GM23338 (cell line): ENCODE results near the gene KLHL6. TPM values are rescaled to one million over a fixed set of nuclear protein-coding genes. Genes with fewer than 3 reads are reported as not detected.

Source experiments
- ATAC-seq: fragments of 200-7000 bp; cut with Tn5 transposase; 3 replicates; pipeline ENCODE4 v1.9.1; 2020
- DNase-seq: peaks from one replicate; pipeline ENCODE4 v3.0.0-alpha.2; 2015; ENCODE audit warnings: low spot score
- H2AFZ ChIP-seq: fragments of 200-600 bp; sonication (generic); 2 replicates; pipeline ENCODE4 v1.8.0; 2016; ENCODE audit warnings: antibody characterized with exemption, mild to moderate bottlenecking, moderate library complexity
- H3F3A ChIP-seq: fragments of 200-600 bp; sonication (generic); replicated peaks from 2 replicates; pipeline ENCODE4 v1.8.0; 2017; ENCODE audit warnings: antibody characterized with exemption, mixed run types, low read depth
- H3K27ac ChIP-seq: fragments of 200-600 bp; sonication (generic); 2 replicates; pipeline ENCODE4 v1.6.1; 2016; ENCODE audit warnings: low read depth
- H3K27me3 ChIP-seq: fragments of 200-600 bp; sonication (generic); 2 replicates; pipeline ENCODE4 v1.8.0; 2016; ENCODE audit warnings: mild to moderate bottlenecking, mixed run types, moderate library complexity; ENCODE audit not compliant: insufficient read depth
- H3K36me3 ChIP-seq: fragments of 200-600 bp; sonication (generic); 2 replicates; pipeline ENCODE4 v1.8.0; 2016; ENCODE audit warnings: mild to moderate bottlenecking; ENCODE audit not compliant: insufficient read depth
- H3K4me1 ChIP-seq: fragments of 200-600 bp; sonication (generic); 2 replicates; pipeline ENCODE4 v1.8.0; 2016; ENCODE audit warnings: mild to moderate bottlenecking, moderate library complexity; ENCODE audit not compliant: insufficient read depth
- H3K4me2 ChIP-seq: fragments of 200-600 bp; sonication (generic); 2 replicates; pipeline ENCODE4 v1.7.1; 2017; ENCODE audit warnings: mixed run types
- H3K4me3 ChIP-seq: fragments of 200-600 bp; sonication (generic); 2 replicates; pipeline ENCODE4 v1.6.1; 2016; ENCODE audit warnings: mixed run types
- H3K79me2 ChIP-seq: fragments of 200-600 bp; sonication (generic); replicated peaks from 2 replicates; pipeline ENCODE4 v1.8.0; 2017; ENCODE audit warnings: mild to moderate bottlenecking; ENCODE audit not compliant: insufficient read depth
- H3K9me2 ChIP-seq: fragments of 200-600 bp; sonication (generic); 2 replicates; pipeline ENCODE4 v1.8.0; 2017; ENCODE audit not compliant: insufficient read depth
- H4K20me1 ChIP-seq: fragments of 200-600 bp; sonication (generic); replicated peaks from 2 replicates; pipeline ENCODE4 v1.8.0; 2017; ENCODE audit warnings: mild to moderate bottlenecking; ENCODE audit not compliant: insufficient read depth
- H3K27ac Mint-ChIP-seq: 2 replicates; pipeline ENCODE4 v1.8.0; 2020; ENCODE audit warnings: inconsistent platforms, mild to moderate bottlenecking, moderate library complexity, mixed read lengths
- H3K27me3 Mint-ChIP-seq: 3 replicates; pipeline ENCODE4 v1.8.0; 2022; ENCODE audit warnings: low read depth, mild to moderate bottlenecking, moderate library complexity, mixed read lengths, inconsistent platforms; ENCODE audit not compliant: insufficient read depth, poor library complexity
- H3K36me3 Mint-ChIP-seq: 3 replicates; pipeline ENCODE4 v1.8.0; 2021; ENCODE audit warnings: low read depth, mild to moderate bottlenecking, inconsistent platforms, moderate library complexity, mixed read lengths
- H3K4me1 Mint-ChIP-seq: 3 replicates; pipeline ENCODE4 v1.8.0; 2020; ENCODE audit warnings: mild to moderate bottlenecking, inconsistent platforms, mixed read lengths
- H3K4me3 Mint-ChIP-seq: 3 replicates; pipeline ENCODE4 v1.8.0; 2021; ENCODE audit warnings: moderate library complexity, mild to moderate bottlenecking, inconsistent platforms, mixed read lengths
- H3K9me3 Mint-ChIP-seq: 3 replicates; pipeline ENCODE4 v1.8.0; 2020; ENCODE audit warnings: moderate library complexity, mild to moderate bottlenecking, inconsistent platforms, mixed read lengths
- CREB1 ChIP-seq: fragments of 250-450 bp; sonication (Bioruptor Pico); IDR thresholded peaks from 2 replicates; pipeline ENCODE4 v1.5.0; 2020; ENCODE audit warnings: low read depth, mild to moderate bottlenecking, moderate library complexity
- CTCF ChIP-seq, 2 experiments: fragments of 200-600 bp in 1 of 2; sonication (generic) in 1 of 2; conservative IDR thresholded peaks; 2 replicates each; pipeline versions ENCODE4 v1.5.1 to v1.6.1; 2016 to 2017; ENCODE audit warnings: antibody characterized with exemption in 2 of 2, low read depth in 2 of 2, mild to moderate bottlenecking in 2 of 2, moderate library complexity in 1 of 2
- EZH2 ChIP-seq: fragments of 200-600 bp; sonication (generic); IDR thresholded peaks from one replicate; pipeline ENCODE4 v1.8.0; 2017; ENCODE audit warnings: antibody characterized with exemption, mild to moderate bottlenecking, low read depth; ENCODE audit not compliant: unreplicated experiment
- EZH2phosphoT487 ChIP-seq: fragments of 200-600 bp; sonication (generic); IDR thresholded peaks from one replicate; pipeline ENCODE4 v1.8.1; 2018; ENCODE audit warnings: antibody characterized with exemption; ENCODE audit not compliant: unreplicated experiment
- NANOG ChIP-seq: IDR thresholded peaks from 2 replicates; pipeline ENCODE4 v1.6.1; 2016; ENCODE audit warnings: antibody characterized with exemption, borderline replicate concordance
- POLR2AphosphoS5 ChIP-seq: IDR thresholded peaks from 2 replicates; pipeline ENCODE4 v1.6.1; 2016; ENCODE audit warnings: antibody characterized with exemption, low read depth
- REST ChIP-seq: IDR thresholded peaks from one replicate; pipeline ENCODE4 v1.6.1; 2018; ENCODE audit warnings: antibody characterized with exemption; ENCODE audit not compliant: unreplicated experiment
- STAT1 ChIP-seq: IDR thresholded peaks from one replicate; pipeline ENCODE4 v1.6.1; 2016; ENCODE audit warnings: antibody characterized with exemption; ENCODE audit not compliant: unreplicated experiment
- ZNF114 ChIP-seq: fragments of 250-450 bp; sonication (Bioruptor Pico); IDR thresholded peaks from 2 replicates; pipeline ENCODE4 v1.5.0; 2020; ENCODE audit warnings: mild to moderate bottlenecking, moderate library complexity
- ZNF331 ChIP-seq: fragments of 250-450 bp; sonication (Bioruptor Pico); IDR thresholded peaks from 2 replicates; pipeline ENCODE4 v1.5.0; 2020; ENCODE audit warnings: low read depth, mild to moderate bottlenecking, moderate library complexity
- polyA plus RNA-seq: library from polyadenylated mRNA; unstranded; fragments of >200 nt; fragmentation: Nextera tagmentation; extraction: Ambion mirVana; gene quantifications from 2 replicates; pipeline ENCODE4 v1.2.1, GENCODE V29; 2016
- total RNA-seq: library from RNA; depleted of rRNA; stranded (reverse); fragments of >200 nt; shearing (Covaris generic); gene quantifications from 2 replicates; pipeline ENCODE4 v1.2.3, GENCODE V29; 2014
- TF ChIP-seq, protein P1 (sequence below): IDR thresholded peaks from 2 replicates; pipeline ENCODE4 v1.6.1; 2016; ENCODE audit warnings: antibody characterized with exemption

The KLHL6 gene
- total and polyA plus RNA-seq, 2 experiments from 2014 or later = not detected

GRCh38 chr3:183498634-183499033 is 56.9 kb downstream of the KLHL6 start:
- H3K36me3 Mint-ChIP-seq = no peaks in the 10 kb centered on the region
- Histone ChIP-seq H3F3A (no peaks in the 10 kb centered on the region), H2AFZ (no peak overlapping the region), H3K9me2 (no peaks in the 10 kb centered on the region; the same call in 1 of the 2 replicates), H3K27ac (no peak overlapping the region), H3K36me3 (no peaks in the 10 kb centered on the region), H4K20me1 (no peaks in the 10 kb centered on the region), H3K4me1 (0 out of 2 replicates have a peak, but pooled peaks cover 2% of the 10 kb centered on the region), H3K4me2 (no peak overlapping the region), H3K79me2 (no peaks in the 10 kb centered on the region), H3K27me3 (no peaks in the 10 kb centered on the region), H3K4me3 (no peak overlapping the region)
- no peak overlapping the region for H3K4me3 Mint-ChIP-seq
- H3K27me3 Mint-ChIP-seq = no peaks in the 10 kb centered on the region
- H3K27ac Mint-ChIP-seq = no peak overlapping the region
- TF ChIP-seq, protein P1, sequence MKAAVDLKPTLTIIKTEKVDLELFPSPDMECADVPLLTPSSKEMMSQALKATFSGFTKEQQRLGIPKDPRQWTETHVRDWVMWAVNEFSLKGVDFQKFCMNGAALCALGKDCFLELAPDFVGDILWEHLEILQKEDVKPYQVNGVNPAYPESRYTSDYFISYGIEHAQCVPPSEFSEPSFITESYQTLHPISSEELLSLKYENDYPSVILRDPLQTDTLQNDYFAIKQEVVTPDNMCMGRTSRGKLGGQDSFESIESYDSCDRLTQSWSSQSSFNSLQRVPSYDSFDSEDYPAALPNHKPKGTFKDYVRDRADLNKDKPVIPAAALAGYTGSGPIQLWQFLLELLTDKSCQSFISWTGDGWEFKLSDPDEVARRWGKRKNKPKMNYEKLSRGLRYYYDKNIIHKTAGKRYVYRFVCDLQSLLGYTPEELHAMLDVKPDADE = no peak
- no peak for TF ChIP-seq CREB1 (CRISPR knock-in tag)
- no peak for TF ChIP-seq CTCF (conservative IDR thresholded peaks at IDR 0.05; ENCODE audit: low read depth in 2 of 2)
- TF ChIP-seq POLR2AphosphoS5 = no peak
- TF ChIP-seq ZNF114 = no peak
- no peak for TF ChIP-seq EZH2phosphoT487
- TF ChIP-seq ZNF331 (CRISPR knock-in tag) = no peak
- TF ChIP-seq NANOG = no peak
- no peak for TF ChIP-seq EZH2
- no peak for TF ChIP-seq REST
- TF ChIP-seq STAT1 = no peak
- ATAC-seq = no peak
- H3K4me1 Mint-ChIP-seq = no peaks in the 10 kb centered on the region; the same call in 2 of the 3 replicates
- no peaks in the 10 kb centered on the region for H3K9me3 Mint-ChIP-seq
- DNase-seq = no peak
